Stimulated activated CD8-positive, alpha-beta memory T cell treated with anti-CD3 and anti-CD28 coated beads, Interleukin-15, amount 100 ng/mL, for 24 hours (primary cell): ENCODE measurements around the gene ARHGAP1.

Experiments
- DNase-seq: peaks from one replicate; pipeline ENCODE4 v3.0.0-alpha.2; 2020; ENCODE audit warnings: low read depth

Gene ARHGAP1

GRCh38 chr11:46694072-46694471 lies 6.3 kb downstream of the ARHGAP1 start:
- DNase-seq: no peak

GRCh38 chr11:46693597-46694012 lies 6.8 kb downstream of the ARHGAP1 start:
- no peak for DNase-seq

- no peak for DNase-seq
These were observed 8.0 kb downstream of the ARHGAP1 start for GRCh38 chr11:46692450-46692849.

GRCh38 chr11:46690702-46691101 lies 9.7 kb downstream of the ARHGAP1 start:
- no peak for DNase-seq

- no peak for DNase-seq
These were observed 13.3 kb downstream of the ARHGAP1 start for GRCh38 chr11:46686886-46687795.

- no peak for DNase-seq
These were observed 16.1 kb downstream of the ARHGAP1 start for GRCh38 chr11:46684367-46684766.

- DNase-seq: no peak
These were observed 17.4 kb downstream of the ARHGAP1 start for GRCh38 chr11:46682773-46683752.

GRCh38 chr11:46681814-46682213 lies 18.6 kb downstream of the ARHGAP1 start:
- DNase-seq: no peak

- DNase-seq: no peak
These were observed 19.6 kb downstream of the ARHGAP1 start for GRCh38 chr11:46680815-46681214.

GRCh38 chr11:46680164-46680760 lies 20.2 kb downstream of the ARHGAP1 start:
- DNase-seq: no peak

- no peak for DNase-seq
These were observed 20.9 kb downstream of the ARHGAP1 start for GRCh38 chr11:46679241-46680163.

GRCh38 chr11:46678741-46679130 lies 21.7 kb downstream of the ARHGAP1 start:
- no peak for DNase-seq

- DNase-seq: no peak
These were observed 22.3 kb downstream of the ARHGAP1 start for GRCh38 chr11:46677991-46678740.

- no peak for DNase-seq
These were observed 23.2 kb downstream of the ARHGAP1 start for GRCh38 chr11:46677169-46677568.

- no peak for DNase-seq
These were observed 23.8 kb downstream of the ARHGAP1 start for GRCh38 chr11:46676436-46677158.

GRCh38 chr11:46675949-46676348 lies 24.5 kb downstream of the ARHGAP1 start:
- DNase-seq: no peak

GRCh38 chr11:46675288-46675851 lies 25.0 kb downstream of the ARHGAP1 start:
- no peak for DNase-seq

GRCh38 chr11:46674463-46675287 lies 25.7 kb downstream of the ARHGAP1 start:
- no peak for DNase-seq
